Measurements from ENCODE around the gene TSNAXIP1.

TSNAXIP1 gene

DNA sequence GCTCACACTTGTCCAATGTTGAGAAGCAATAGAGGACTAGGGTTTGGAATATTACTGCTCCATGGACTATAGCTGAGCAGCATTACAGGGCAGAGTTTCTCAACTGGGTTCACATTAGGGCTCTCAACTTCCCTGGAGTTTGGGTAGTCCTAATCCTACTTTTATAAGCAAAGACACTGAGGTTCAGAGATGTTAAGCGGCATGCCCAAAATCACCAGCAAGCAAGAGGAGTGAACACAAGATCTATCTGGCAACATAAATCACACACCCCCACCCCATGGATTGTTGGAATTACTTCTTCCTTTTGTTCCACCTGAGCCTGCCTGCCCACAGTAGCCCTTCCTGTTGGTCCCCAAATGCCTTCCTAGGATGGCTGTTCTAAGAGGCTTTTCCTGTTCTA is 5.2 kb downstream of the TSNAXIP1 start:
- H3K36me3 ChIP-seq, result no peaks in the 10 kb centered on the region
- TF ChIP-seq CTCF (IDR thresholded peaks at IDR 0.05), result no peak
- peaks cover 0 to 13% (median 5%) of the 10 kb centered on the region in 4 donors for H3K4me1 ChIP-seq
- intact Hi-C loops (cut with DNase I; ENCODE audit: low total_unique reads), result no loop called here
- no peak overlapping the region for H3K27ac ChIP-seq
- H3K9me3 ChIP-seq, result no peaks in the 10 kb centered on the region
- H3K4me3 ChIP-seq, result no peak overlapping the region
- H3K27me3 ChIP-seq, result no peaks in the 10 kb centered on the region
- no peak for DNase-seq

DNA sequence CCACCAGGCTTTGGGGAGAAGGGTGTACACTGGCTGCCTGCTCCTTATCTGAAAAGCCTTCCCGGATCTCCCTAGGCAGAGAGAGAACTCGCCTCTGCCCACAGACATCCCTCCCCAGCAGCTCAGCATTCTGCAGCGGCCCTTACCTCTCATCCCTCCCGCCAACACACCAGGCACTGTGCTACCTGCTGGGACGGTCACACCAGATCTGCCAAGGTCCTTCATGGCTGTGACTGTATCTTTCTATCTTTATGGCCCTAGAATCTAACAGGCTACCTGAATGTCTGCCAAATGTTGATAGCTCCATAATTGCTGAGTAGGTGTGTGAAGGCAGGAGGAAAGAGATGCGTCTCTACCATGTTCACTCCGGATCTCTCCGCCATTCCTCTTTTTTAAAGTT is 7.9 kb downstream of the TSNAXIP1 start:
- Histone ChIP-seq H3K4me1 (peaks cover 0 to 6% (median 2%) of the 10 kb centered on the region in 4 donors), H3K27me3 (no peaks in the 10 kb centered on the region), H3K4me3 (no peak overlapping the region), H3K36me3 (no peaks in the 10 kb centered on the region), H3K27ac (no peak overlapping the region), H3K9me3 (no peaks in the 10 kb centered on the region)
- no peak for TF ChIP-seq CTCF (IDR thresholded peaks at IDR 0.05)
- no peak for DNase-seq
- intact Hi-C loops (cut with DNase I; ENCODE audit: low total_unique reads), result no loop called here

GRCh38 chr16:67820608-67821259 is 14.0 kb downstream of the TSNAXIP1 start:
- H3K4me1 ChIP-seq, result peaks cover 0 to 6% (median 2%) of the 10 kb centered on the region in 4 donors
- no peak overlapping the region for H3K4me3 ChIP-seq
- H3K36me3 ChIP-seq, result peaks cover 0 to 5% (median 0%) of the 10 kb centered on the region in 3 donors
- no peak overlapping the region for H3K27ac ChIP-seq
- intact Hi-C loops (cut with DNase I; ENCODE audit: low total_unique reads), result no loop called here
- no peak for DNase-seq
- H3K27me3 ChIP-seq, result no peaks in the 10 kb centered on the region
- H3K9me3 ChIP-seq, result no peaks in the 10 kb centered on the region
- no peak for TF ChIP-seq CTCF (IDR thresholded peaks at IDR 0.05)

GRCh38 chr16:67822511-67822910 is 15.8 kb downstream of the TSNAXIP1 start:
- Histone ChIP-seq H3K36me3 (peaks cover 0 to 23% (median 8%) of the 10 kb centered on the region in 3 donors), H3K9me3 (no peaks in the 10 kb centered on the region), H3K4me3 (no peak overlapping the region), H3K27me3 (no peaks in the 10 kb centered on the region), H3K27ac (no peak overlapping the region), H3K4me1 (no peaks in the 10 kb centered on the region)
- no peak for DNase-seq
- TF ChIP-seq CTCF (IDR thresholded peaks at IDR 0.05), result no peak
- intact Hi-C loops (cut with DNase I; ENCODE audit: low total_unique reads), result no loop called here

- intact Hi-C loops (cut with DNase I; ENCODE audit: low total_unique reads), result no loop called here
- no peak overlapping the region for H3K4me3 ChIP-seq
- H3K9me3 ChIP-seq, result no peaks in the 10 kb centered on the region
- no peak for DNase-seq
- H3K27me3 ChIP-seq, result no peaks in the 10 kb centered on the region
- peaks cover 9 to 49% (median 28%) of the 10 kb centered on the region in 3 donors for H3K36me3 ChIP-seq
- TF ChIP-seq CTCF (IDR thresholded peaks at IDR 0.05), result no peak
- no peak overlapping the region for H3K27ac ChIP-seq
- H3K4me1 ChIP-seq, result no peaks in the 10 kb centered on the region
Measured at GRCh38 chr16:67825119-67825518, 18.4 kb downstream of the TSNAXIP1 start.
